A673 (cell line): ENCODE measurements around the gene TMEM184B. TPM values are rescaled to one million over a fixed set of nuclear protein-coding genes. Genes with fewer than 3 reads are reported as not detected.

Source experiments
- BruUV-seq: library from RNA; stranded (reverse); fragments of 400-500 nt; replicated peaks from 2 replicates; lab custom pipeline; 2021; lab: Mats Ljungman, UMichigan
- CTCF ChIA-PET: fragments of 300-600 bp; sonication (Branson Sonifier 250); formaldehyde crosslinking; loops from one replicate; lab custom pipeline; 2022; ENCODE audit warnings: antibody characterized with exemption; lab: Charles Lee
- POLR2A ChIA-PET: fragments of 300-600 bp; sonication (Branson Sonifier 250); formaldehyde crosslinking; loops from one replicate; lab custom pipeline; 2022; ENCODE audit warnings: antibody characterized with exemption; ENCODE audit not compliant: low non-redundant PET; lab: Charles Lee
- DNase-seq: peaks from one replicate; pipeline ENCODE4 v3.0.0-alpha.2; 2015; ENCODE audit warnings: low spot score
- H3K27ac ChIP-seq: fragments of 200-600 bp; sonication (generic); 2 replicates; pipeline ENCODE4 v1.5.1; 2016; ENCODE audit warnings: mixed run types, low read depth, mild to moderate bottlenecking, mixed read lengths, antibody characterized with exemption, low read length; ENCODE audit not compliant: poor library complexity, severe bottlenecking
- H3K27me3 ChIP-seq: fragments of 200-600 bp; sonication (generic); replicated peaks from 2 replicates; pipeline ENCODE4 v1.6.1; 2017; ENCODE audit warnings: mixed run types, low read depth, mild to moderate bottlenecking, mixed read lengths, antibody characterized with exemption, low read length; ENCODE audit not compliant: insufficient read depth, poor library complexity
- H3K36me3 ChIP-seq: fragments of 200-600 bp; sonication (generic); 2 replicates; pipeline ENCODE4 v1.6.1; 2016; ENCODE audit warnings: mixed run types, mild to moderate bottlenecking, mixed read lengths, antibody characterized with exemption, low read length; ENCODE audit not compliant: insufficient read depth, poor library complexity, severe bottlenecking
- H3K4me1 ChIP-seq: fragments of 200-600 bp; sonication (generic); 2 replicates; pipeline ENCODE4 v1.6.1; 2017; ENCODE audit warnings: mixed run types, mild to moderate bottlenecking, mixed read lengths, antibody characterized with exemption, low read length; ENCODE audit not compliant: insufficient read depth, poor library complexity, severe bottlenecking
- H3K4me3 ChIP-seq: fragments of 200-600 bp; sonication (generic); 2 replicates; pipeline ENCODE4 v1.5.1; 2016; ENCODE audit warnings: low read depth, mixed run types, mild to moderate bottlenecking, mixed read lengths, low read length; ENCODE audit not compliant: poor library complexity, severe bottlenecking
- H3K9me3 ChIP-seq: fragments of 200-600 bp; sonication (generic); 2 replicates; pipeline ENCODE4 v1.6.1; 2016; ENCODE audit warnings: mixed run types, low read depth, mild to moderate bottlenecking, mixed read lengths, antibody characterized with exemption, low read length; ENCODE audit not compliant: poor library complexity, severe bottlenecking
- EZH2 ChIP-seq: fragments of 200-600 bp; sonication (generic); IDR thresholded peaks from 2 replicates; pipeline ENCODE4 v1.6.1; 2017; ENCODE audit warnings: borderline replicate concordance, low read depth, mild to moderate bottlenecking, mixed read lengths, antibody characterized with exemption, low read length; ENCODE audit not compliant: poor library complexity, severe bottlenecking
- intact Hi-C: fragments of 100-400 bp; cut with micrococcal nuclease; formaldehyde crosslinking; loops from one replicate; pipeline ENCODE4 v1.10.0; 2022; ENCODE audit not compliant: unreplicated experiment
- total RNA-seq: library from RNA; stranded (reverse); gene quantifications from 2 replicates; pipeline ENCODE4 v1.2.3, GENCODE V29; 2021
- TF ChIP-seq, protein P1 (sequence below): fragments of 300-800, 200-600 bp; sonication (generic); conservative IDR thresholded peaks from 2 replicates; pipeline ENCODE4 v1.5.1; 2017; ENCODE audit warnings: low read depth, mild to moderate bottlenecking, antibody characterized with exemption, low read length, moderate library complexity, mixed read lengths

The TMEM184B gene
- total RNA-seq, 1 experiment from 2014 or later: 50.9 TPM

- no TSS peak for BruUV-seq
- Histone ChIP-seq H3K4me1 (peaks cover 13% of the 10 kb centered on the region), H3K4me3 (no peak overlapping the region), H3K9me3 (no peaks in the 10 kb centered on the region), H3K27ac (no peak overlapping the region), H3K27me3 (no peaks in the 10 kb centered on the region), H3K36me3 (no peaks in the 10 kb centered on the region)
- TF ChIP-seq, protein P1, sequence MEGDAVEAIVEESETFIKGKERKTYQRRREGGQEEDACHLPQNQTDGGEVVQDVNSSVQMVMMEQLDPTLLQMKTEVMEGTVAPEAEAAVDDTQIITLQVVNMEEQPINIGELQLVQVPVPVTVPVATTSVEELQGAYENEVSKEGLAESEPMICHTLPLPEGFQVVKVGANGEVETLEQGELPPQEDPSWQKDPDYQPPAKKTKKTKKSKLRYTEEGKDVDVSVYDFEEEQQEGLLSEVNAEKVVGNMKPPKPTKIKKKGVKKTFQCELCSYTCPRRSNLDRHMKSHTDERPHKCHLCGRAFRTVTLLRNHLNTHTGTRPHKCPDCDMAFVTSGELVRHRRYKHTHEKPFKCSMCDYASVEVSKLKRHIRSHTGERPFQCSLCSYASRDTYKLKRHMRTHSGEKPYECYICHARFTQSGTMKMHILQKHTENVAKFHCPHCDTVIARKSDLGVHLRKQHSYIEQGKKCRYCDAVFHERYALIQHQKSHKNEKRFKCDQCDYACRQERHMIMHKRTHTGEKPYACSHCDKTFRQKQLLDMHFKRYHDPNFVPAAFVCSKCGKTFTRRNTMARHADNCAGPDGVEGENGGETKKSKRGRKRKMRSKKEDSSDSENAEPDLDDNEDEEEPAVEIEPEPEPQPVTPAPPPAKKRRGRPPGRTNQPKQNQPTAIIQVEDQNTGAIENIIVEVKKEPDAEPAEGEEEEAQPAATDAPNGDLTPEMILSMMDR: no peak
- TF ChIP-seq EZH2: no peak
- intact Hi-C loops: no loop called here
- no peak for DNase-seq
- CTCF ChIA-PET: no interaction called here
- POLR2A ChIA-PET: no interaction called here
Observed at GRCh38 chr22:38221407-38221806, 51.4 kb downstream of the TMEM184B start.

GRCh38 chr22:38220653-38221386 lies 52.0 kb downstream of the TMEM184B start:
- ChIA-PET POLR2A (no interaction called here), CTCF (no interaction called here)
- Histone ChIP-seq H3K27me3 (no peaks in the 10 kb centered on the region), H3K27ac (no peak overlapping the region), H3K36me3 (no peaks in the 10 kb centered on the region), H3K4me3 (no peak overlapping the region), H3K4me1 (peaks cover 13% of the 10 kb centered on the region), H3K9me3 (no peaks in the 10 kb centered on the region)
- TF ChIP-seq, protein P1: no peak
- no peak for TF ChIP-seq EZH2
- BruUV-seq: no TSS peak
- no peak for DNase-seq
- intact Hi-C loops: no loop called here

DNA sequence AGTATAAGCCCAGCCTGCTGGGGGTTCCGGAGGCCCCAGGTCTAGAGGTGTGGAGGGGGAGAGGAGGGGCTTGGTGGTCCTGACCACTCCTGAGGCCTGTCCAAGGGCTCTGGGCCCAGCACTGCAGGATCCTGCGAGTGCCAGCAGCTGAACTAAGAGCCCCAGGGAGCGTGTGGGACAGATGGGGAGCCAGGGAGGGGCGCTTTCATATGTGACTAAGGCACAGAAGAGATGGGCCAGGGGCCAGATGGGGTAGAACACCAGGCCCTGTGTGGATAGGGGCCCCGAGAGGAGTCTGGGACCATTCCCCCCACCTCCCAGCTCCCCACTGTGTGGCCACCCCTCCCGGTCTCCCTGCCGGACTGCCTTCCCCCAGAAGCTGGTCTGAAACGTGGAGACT lies 52.6 kb downstream of the TMEM184B start:
- TF ChIP-seq EZH2: no peak
- TF ChIP-seq, protein P1: no peak
- BruUV-seq: no TSS peak
- Histone ChIP-seq H3K9me3 (no peaks in the 10 kb centered on the region), H3K36me3 (no peaks in the 10 kb centered on the region), H3K4me3 (no peak overlapping the region), H3K4me1 (peaks cover 13% of the 10 kb centered on the region), H3K27me3 (no peaks in the 10 kb centered on the region), H3K27ac (no peak overlapping the region)
- DNase-seq: no peak
- CTCF ChIA-PET: no interaction called here
- POLR2A ChIA-PET: no interaction called here
- intact Hi-C loops: no loop called here
